Uterus (tissue), 4 donors: ENCODE measurements around the gene CLCN1. TPM values are rescaled to one million over a fixed set of nuclear protein-coding genes. Genes with fewer than 3 reads are reported as not detected.

ENCODE experiments used
- DNase-seq, 2 donors: peaks; one replicate each; pipeline ENCODE4 v3.0.0-alpha.2; 2019 to 2020
- H3K27ac ChIP-seq, 2 donors: fragments of 200-600 bp; sonication (generic); 1 replicate in 1 of 2; 2 replicates in 1 of 2; pipeline ENCODE4 v1.5.1; 2016 to 2018
- H3K27me3 ChIP-seq, 2 donors: fragments of 200-600 bp; sonication (generic); one replicate each; pipeline ENCODE4 v1.5.1; 2018 to 2019; ENCODE audit warnings: control low read depth in 1 of 2
- H3K36me3 ChIP-seq, 2 donors: fragments of 200-600 bp; sonication (generic); one replicate each; pipeline ENCODE4 v1.5.1; 2019; ENCODE audit warnings: control low read depth in 1 of 2
- H3K4me1 ChIP-seq, 2 donors: fragments of 200-600 bp; sonication (generic); one replicate each; pipeline ENCODE4 v1.5.1; 2018 to 2019; ENCODE audit warnings: control low read depth in 1 of 2
- H3K4me3 ChIP-seq, 2 donors: fragments of 200-600 bp; sonication (generic); 1 replicate in 1 of 2; 2 replicates in 1 of 2; pipeline ENCODE4 v1.5.1; 2018 to 2019; ENCODE audit warnings: mild to moderate bottlenecking in 1 of 2
- H3K9me3 ChIP-seq, 2 donors: fragments of 200-600 bp; sonication (generic); one replicate each; pipeline ENCODE4 v1.5.1; 2019; ENCODE audit warnings: control low read depth in 1 of 2
- CTCF ChIP-seq, 4 experiments: fragments of 200-600 bp in 2 of 4; fragments of 450-650 bp in 2 of 4; sonication (generic) in 2 of 4; IDR thresholded peaks; one replicate each; pipeline ENCODE4 v1.5.1; 2016 to 2019; ENCODE audit warnings: antibody characterized with exemption in 4 of 4, mild to moderate bottlenecking in 2 of 4, moderate library complexity in 1 of 4
- POLR2A ChIP-seq, 2 donors: fragments of 450-650 bp; IDR thresholded peaks; one replicate each; pipeline ENCODE4 v1.6.1; 2016; ENCODE audit warnings: antibody characterized with exemption in 2 of 2, mild to moderate bottlenecking in 1 of 2, moderate library complexity in 1 of 2
- intact Hi-C: fragments of 100-400 bp; cut with DNase I; formaldehyde crosslinking; loops from one replicate; pipeline ENCODE4 v1.15.1; 2023; ENCODE audit warnings: low total_unique reads
- microRNA-seq: library from miRNA; unstranded; fragments of <30 nt; microRNA quantifications from one replicate; pipeline ENCODE4, GENCODE V29; 2016; ENCODE audit warnings: borderline microRNAs expressed, borderline replicate concordance
- small RNA-seq: library from RNA; depleted of rRNA; stranded (forward); fragments of <200 nt; gene quantifications from one replicate; pipeline ENCODE3, GENCODE V24; 2016
- total RNA-seq, 4 donors: library from RNA; depleted of rRNA in 3 of 4; stranded (reverse); fragments of >200 nt in 3 of 4; gene quantifications; one replicate each; pipeline versions ENCODE4 v1.1.0 to v1.2.4, GENCODE V29; 2014 to 2023
- donor health status: DM: yes; HTN: yes; CAD: no.

Gene CLCN1
- total RNA-seq, 4 donors from 2014 or later = 0.21 to 0.30 TPM; not detected in 2

- DNase-seq = no peak
- H3K27ac ChIP-seq = no peak overlapping the region
- H3K27me3 ChIP-seq = no peaks in the 10 kb centered on the region
- intact Hi-C loops = no loop called here
- no peaks in the 10 kb centered on the region for H3K9me3 ChIP-seq
- H3K36me3 ChIP-seq = no peaks in the 10 kb centered on the region
- TF ChIP-seq POLR2A (IDR thresholded peaks at IDR 0.05) (no peak), CTCF (IDR thresholded peaks at IDR 0.05) (no peak)
- H3K4me3 ChIP-seq = no peak overlapping the region
- no peaks in the 10 kb centered on the region for H3K4me1 ChIP-seq
These were observed 83.7 kb downstream of the CLCN1 start for GRCh38 chr7:143399642-143400041.

- Histone ChIP-seq H3K4me1 (no peaks in the 10 kb centered on the region), H3K9me3 (no peaks in the 10 kb centered on the region), H3K36me3 (no peaks in the 10 kb centered on the region), H3K27ac (no peak overlapping the region), H3K4me3 (no peak overlapping the region), H3K27me3 (no peaks in the 10 kb centered on the region)
- TF ChIP-seq CTCF (IDR thresholded peaks at IDR 0.05) = no peak
- no peak for TF ChIP-seq POLR2A (IDR thresholded peaks at IDR 0.05)
- no peak for DNase-seq
- intact Hi-C loops = no loop called here
These were observed 85.4 kb downstream of the CLCN1 start for GRCh38 chr7:143401265-143401664.

Small RNA genes within 50 kb of the gene (microRNA-seq; reads per million reads assigned to microRNA genes)
- gene MIR6892 = not detected

Small RNA genes within 50 kb of the gene (small RNA-seq; reads per million reads assigned to genes)
- gene MIR6892 (0.30 reads per million), gene RN7SL481P (not detected), gene RN7SL535P (not detected)

Other genes with a start within 250 kb of the CLCN1 start
- not detected for gene PIP, start 184.0 kb upstream of the CLCN1 start, total RNA-seq
- not detected for gene TAS2R39, start 132.7 kb upstream of the CLCN1 start, total RNA-seq
- gene TAS2R40, start 94.1 kb upstream of the CLCN1 start, total RNA-seq = not detected
- gene GSTK1, start 52.7 kb upstream of the CLCN1 start, total RNA-seq = 100 to 1,000 TPM in 1 of 4 donors, 10 to 100 TPM in 3; 58.2 to 173 (median 86.9) TPM
- gene TMEM139, start 31.2 kb upstream of the CLCN1 start, total RNA-seq = 10 to 100 TPM in 1 of 4 donors, 1 to 10 TPM in 1, not detected in 2; 2.2 to 11.1 TPM
- 10 to 100 TPM in 3 of 4 donors, 1 to 10 TPM in 1; 4.1 to 32.2 (median 24.5) TPM for gene CASP2, start 27.8 kb upstream of the CLCN1 start, total RNA-seq
- 10 to 100 TPM in 1 of 4 donors, 1 to 10 TPM in 3; 1.2 to 10.6 (median 6.5) TPM for gene FAM131B, start 46.6 kb downstream of the CLCN1 start, total RNA-seq
- 100 to 1,000 TPM in 2 of 4 donors, 10 to 100 TPM in 2; 46.0 to 494 (median 95.9) TPM for gene ZYX, start 65.2 kb downstream of the CLCN1 start, total RNA-seq
- gene EPHA1, start 92.7 kb downstream of the CLCN1 start, total RNA-seq = 1 to 10 TPM in 3 of 4 donors, not detected in 1; 1.3 to 5.6 (median 1.9) TPM
- 1 to 10 TPM in 1 of 4 donors, not detected in 3; 3.3 TPM for gene TAS2R60, start 127.3 kb downstream of the CLCN1 start, total RNA-seq
- 1 to 10 TPM in 1 of 4 donors, not detected in 3; 3.3 TPM for gene TAS2R41, start 161.8 kb downstream of the CLCN1 start, total RNA-seq